A673 (cell line): ENCODE results near the gene LCAT.

ENCODE experiments used
- EZH2 ChIP-seq: fragments of 200-600 bp; sonication (generic); IDR thresholded peaks from 2 replicates; pipeline ENCODE4 v1.6.1; 2017; ENCODE audit warnings: borderline replicate concordance, low read depth, mild to moderate bottlenecking, mixed read lengths, antibody characterized with exemption, low read length; ENCODE audit not compliant: poor library complexity, severe bottlenecking
- TF ChIP-seq, protein P1 (sequence below): fragments of 300-800, 200-600 bp; sonication (generic); conservative IDR thresholded peaks from 2 replicates; pipeline ENCODE4 v1.5.1; 2017; ENCODE audit warnings: low read depth, mild to moderate bottlenecking, antibody characterized with exemption, low read length, moderate library complexity, mixed read lengths

DNA sequence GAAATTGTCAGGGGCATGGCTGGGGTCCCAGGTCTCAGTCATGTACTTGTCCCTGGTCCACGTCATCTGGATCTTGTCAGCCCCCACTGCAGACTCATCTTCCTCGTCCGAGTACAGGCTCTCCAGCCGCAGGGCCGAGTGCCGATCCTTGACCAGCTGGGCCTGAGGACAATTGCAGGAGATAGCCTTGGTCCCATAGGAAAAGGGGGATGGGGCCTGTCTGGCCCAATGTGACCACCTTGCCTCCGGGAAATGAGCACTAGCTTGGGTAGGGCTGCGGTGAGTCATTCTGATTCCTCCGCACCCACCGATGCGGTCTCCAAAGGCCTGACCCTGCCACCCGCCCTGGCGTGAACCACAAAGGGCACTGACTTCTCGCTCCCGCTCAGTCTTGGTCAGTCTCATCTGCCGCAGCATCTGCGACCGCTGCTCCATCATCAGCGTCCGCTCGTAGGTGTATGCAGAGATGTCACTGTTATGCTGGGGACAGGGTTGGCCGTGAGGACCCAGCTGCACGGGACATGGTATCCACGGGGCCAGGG, 1.5 kb upstream of the LCAT start:
- TF ChIP-seq, protein P1, sequence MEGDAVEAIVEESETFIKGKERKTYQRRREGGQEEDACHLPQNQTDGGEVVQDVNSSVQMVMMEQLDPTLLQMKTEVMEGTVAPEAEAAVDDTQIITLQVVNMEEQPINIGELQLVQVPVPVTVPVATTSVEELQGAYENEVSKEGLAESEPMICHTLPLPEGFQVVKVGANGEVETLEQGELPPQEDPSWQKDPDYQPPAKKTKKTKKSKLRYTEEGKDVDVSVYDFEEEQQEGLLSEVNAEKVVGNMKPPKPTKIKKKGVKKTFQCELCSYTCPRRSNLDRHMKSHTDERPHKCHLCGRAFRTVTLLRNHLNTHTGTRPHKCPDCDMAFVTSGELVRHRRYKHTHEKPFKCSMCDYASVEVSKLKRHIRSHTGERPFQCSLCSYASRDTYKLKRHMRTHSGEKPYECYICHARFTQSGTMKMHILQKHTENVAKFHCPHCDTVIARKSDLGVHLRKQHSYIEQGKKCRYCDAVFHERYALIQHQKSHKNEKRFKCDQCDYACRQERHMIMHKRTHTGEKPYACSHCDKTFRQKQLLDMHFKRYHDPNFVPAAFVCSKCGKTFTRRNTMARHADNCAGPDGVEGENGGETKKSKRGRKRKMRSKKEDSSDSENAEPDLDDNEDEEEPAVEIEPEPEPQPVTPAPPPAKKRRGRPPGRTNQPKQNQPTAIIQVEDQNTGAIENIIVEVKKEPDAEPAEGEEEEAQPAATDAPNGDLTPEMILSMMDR = no peak
- no peak for TF ChIP-seq EZH2
